Endothelial cell of umbilical vein (primary cell): ENCODE results near the gene CBX3.

Source experiments
- CTCF ChIP-seq, 2 donors: IDR thresholded peaks; 1 replicate in 1 of 2; 2 replicates in 1 of 2; pipeline ENCODE4 v1.5.1; 2011; ENCODE audit warnings: low read length in 2 of 2, mild to moderate bottlenecking in 2 of 2, moderate library complexity in 2 of 2, control low read depth in 1 of 2, inconsistent platforms in 1 of 2, low read depth in 1 of 2; ENCODE audit not compliant: insufficient read depth in 1 of 2; ENCODE audit errors: extremely low read depth in 1 of 2
- EZH2 ChIP-seq: IDR thresholded peaks from 2 replicates; pipeline ENCODE4 v1.6.1; 2012; ENCODE audit warnings: borderline replicate concordance, low read depth, mild to moderate bottlenecking, moderate library complexity, low read length, inconsistent platforms; ENCODE audit not compliant: severe bottlenecking
- JUN ChIP-seq: IDR thresholded peaks from 2 replicates; pipeline ENCODE4 v1.6.1; 2011; ENCODE audit warnings: borderline replicate concordance, low read depth; ENCODE audit not compliant: insufficient read length, insufficient read depth
- POLR2A ChIP-seq: IDR thresholded peaks from 2 replicates; pipeline ENCODE4 v1.6.1; 2012; ENCODE audit warnings: low read depth, mild to moderate bottlenecking, control low read depth, low read length
- POLR2AphosphoS5 ChIP-seq: IDR thresholded peaks from 2 replicates; pipeline ENCODE4 v1.6.1; 2012; ENCODE audit warnings: low read depth, mild to moderate bottlenecking, control low read depth, low read length, moderate library complexity; ENCODE audit not compliant: insufficient read depth

- TF ChIP-seq EZH2 (no peak), CTCF (IDR thresholded peaks at IDR 0.05; ENCODE audit: extremely low read depth in 1 of 2, insufficient read depth in 1 of 2, low read depth in 1 of 2, low read length in 2 of 2) (no peak), POLR2A (no peak), POLR2AphosphoS5 (no peak), JUN (no peak)
Observed at GRCh38 chr7:26172048-26172447, 29.5 kb upstream of the CBX3 start.
